BJ (cell line): ENCODE data around the gene LHFPL2. TPM values are rescaled to one million over a fixed set of nuclear protein-coding genes. Genes with fewer than 3 reads are reported as not detected.
A peak's percentile ranks its signal among the peaks of the same experiment; 100 is the strongest.
"Not testable (repeated sequence)": the region's sequence is repeated elsewhere in the genome, so short reads cannot be mapped to it uniquely, and the experiment has no call there.

ENCODE experiments used
- CTCF ChIA-PET: fragments of 350-600 bp; formaldehyde crosslinking; extraction: SDS; loops from one replicate; lab custom pipeline; 2021; ENCODE audit warnings: antibody characterized with exemption, inconsistent platforms; lab: Yijun Ruan, JAX
- POLR2A ChIA-PET: fragments of 300-600 bp; sonication (Branson Sonifier 250); formaldehyde crosslinking; extraction: SDS; loops from one replicate; lab custom pipeline; 2021; ENCODE audit warnings: antibody characterized with exemption; lab: Charles Lee
- DNase-seq: peaks from one replicate; pipeline ENCODE4 v3.0.0-alpha.2; 2011; ENCODE audit warnings: low read depth
- H3K27me3 ChIP-seq: 2 replicates; pipeline ENCODE4 v1.6.0; 2011; ENCODE audit warnings: low read length; ENCODE audit not compliant: control insufficient read depth, insufficient read depth
- H3K36me3 ChIP-seq: 2 replicates; pipeline ENCODE4 v1.5.1; 2011; ENCODE audit warnings: low read length; ENCODE audit not compliant: control insufficient read depth, insufficient read depth
- H3K4me3 ChIP-seq: 2 replicates; pipeline ENCODE4 v1.5.1; 2011; ENCODE audit warnings: low read depth, mild to moderate bottlenecking, control low read depth, low read length
- CTCF ChIP-seq: IDR thresholded peaks from 2 replicates; pipeline ENCODE4 v1.5.1; 2011; ENCODE audit warnings: low read depth, mild to moderate bottlenecking, control low read depth, inconsistent platforms, low read length, moderate library complexity; ENCODE audit not compliant: insufficient read depth
- polyA plus RNA-seq: library from polyadenylated mRNA; depleted of rRNA; stranded (reverse); fragments of >200 nt; gene quantifications from 2 replicates; pipeline ENCODE4 v1.2.3, GENCODE V29; 2011

LHFPL2 gene
- polyA plus RNA-seq, 1 experiment, result 4.4 TPM

- POLR2A ChIA-PET, result no interaction called here
- no peaks in the 10 kb centered on the region for H3K36me3 ChIP-seq
- no peak overlapping the region for H3K4me3 ChIP-seq
- no peak for TF ChIP-seq CTCF
- CTCF ChIA-PET, result interaction anchor here (1.3 kb wide), 1 partner anchor 494 kb away, joined by 4 read pairs; no protein-coding TSS in a partner anchor
- DNase-seq, result no peak
- H3K27me3 ChIP-seq, result no peaks in the 10 kb centered on the region
Measured at GRCh38 chr5:78471896-78472295, 176.7 kb downstream of the LHFPL2 start.

GRCh38 chr5:78467752-78468357 is 180.7 kb downstream of the LHFPL2 start:
- peak; percentile 61 for TF ChIP-seq CTCF
- Histone ChIP-seq H3K27me3 (no peaks in the 10 kb centered on the region), H3K36me3 (no peaks in the 10 kb centered on the region), H3K4me3 (no peak overlapping the region)
- POLR2A ChIA-PET, result no interaction called here
- peak; percentile 12 for DNase-seq
- CTCF ChIA-PET, result interaction anchor here (0.6 to 2.7 kb wide), 23 partner anchors 9 to 498 kb away, joined by 3 to 10 read pairs (median 3); no protein-coding TSS in a partner anchor

GRCh38 chr5:78467140-78467539 is 181.4 kb downstream of the LHFPL2 start:
- CTCF ChIA-PET, result interaction anchor here (0.8 to 2.7 kb wide), 16 partner anchors 9 to 499 kb away, joined by 3 to 10 read pairs (median 4); no protein-coding TSS in a partner anchor
- no peak for TF ChIP-seq CTCF
- Histone ChIP-seq H3K4me3 (no peak overlapping the region), H3K27me3 (no peaks in the 10 kb centered on the region), H3K36me3 (no peaks in the 10 kb centered on the region)
- POLR2A ChIA-PET, result no interaction called here
- DNase-seq, result no peak

GRCh38 chr5:78458843-78459242 is 189.7 kb downstream of the LHFPL2 start:
- ChIA-PET CTCF (interaction anchor here (1.1 kb wide), 1 partner anchor 8 kb away, joined by 3 read pairs; no protein-coding TSS in a partner anchor), POLR2A (interaction anchor here (0.6 kb wide), 1 partner anchor 133 kb away, joined by 3 read pairs; no protein-coding TSS in a partner anchor)
- Histone ChIP-seq H3K4me3 (no peak overlapping the region), H3K36me3 (peaks cover 1% of the 10 kb centered on the region; the same call in 1 of the 2 replicates), H3K27me3 (no peaks in the 10 kb centered on the region)
- no peak for DNase-seq
- TF ChIP-seq CTCF, result no peak

- H3K36me3 ChIP-seq, H3K27me3 ChIP-seq, POLR2A ChIA-PET, DNase-seq, H3K4me3 ChIP-seq, CTCF ChIA-PET: not testable (repeated sequence)
Measured at GRCh38 chr5:78457507-78457906, 191.1 kb downstream of the LHFPL2 start.
